ENCODE measurements around the gene LENEP.

- TF ChIP-seq CTCF (IDR thresholded peaks at IDR 0.05; ENCODE audit: insufficient read depth, low read depth, low read length), result no peak
- TF ChIP-seq EZH2 (IDR thresholded peaks at IDR 0.05; ENCODE audit: insufficient read depth, low read length), result no peak
Measured at GRCh38 chr1:154974808-154975408, 18.5 kb upstream of the LENEP start.
